Stimulated activated naive CD4-positive, alpha-beta T cell treated with Interleukin-2 at 50 U/mL for 16 hours (primary cell): ENCODE data around the gene BHLHA15.

Experiments used
- DNase-seq: peaks from one replicate; lab custom pipeline; 2025; lab: John Stamatoyannopoulos, UW

Gene BHLHA15

DNA sequence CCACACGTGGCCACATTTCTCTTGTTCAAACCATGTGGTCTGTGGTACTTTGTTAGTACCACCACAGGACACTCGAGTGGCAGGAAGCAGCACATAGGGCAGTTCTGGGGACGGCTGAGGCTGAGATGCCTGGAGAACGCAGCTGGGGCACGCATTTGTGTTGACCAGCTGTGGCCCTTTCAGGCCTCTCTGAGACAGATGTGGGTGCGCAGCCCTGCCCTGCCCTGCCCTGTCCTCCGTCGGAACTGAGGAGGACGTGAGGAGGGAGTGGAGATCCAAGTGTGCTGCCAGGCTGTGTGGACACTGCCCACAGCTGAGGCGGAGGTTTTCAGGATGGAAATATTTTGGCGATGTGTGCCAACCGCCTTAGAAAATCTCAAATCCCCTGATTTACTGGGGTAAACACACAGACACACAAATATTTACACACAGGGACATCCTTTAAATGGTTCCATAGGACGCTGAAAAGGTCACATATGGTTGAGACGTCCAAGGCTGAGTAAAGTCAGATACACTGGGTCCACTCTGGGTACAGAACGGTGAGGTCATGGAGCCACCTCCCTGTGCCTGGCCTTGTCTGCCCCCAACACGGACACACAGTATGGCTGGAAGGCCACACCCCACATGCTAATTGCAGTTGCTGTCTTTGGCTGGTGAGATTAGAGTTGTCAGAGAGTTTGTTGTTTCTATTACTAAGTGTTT, 14.8 kb downstream of the BHLHA15 start:
- DNase-seq, result no peak

DNA sequence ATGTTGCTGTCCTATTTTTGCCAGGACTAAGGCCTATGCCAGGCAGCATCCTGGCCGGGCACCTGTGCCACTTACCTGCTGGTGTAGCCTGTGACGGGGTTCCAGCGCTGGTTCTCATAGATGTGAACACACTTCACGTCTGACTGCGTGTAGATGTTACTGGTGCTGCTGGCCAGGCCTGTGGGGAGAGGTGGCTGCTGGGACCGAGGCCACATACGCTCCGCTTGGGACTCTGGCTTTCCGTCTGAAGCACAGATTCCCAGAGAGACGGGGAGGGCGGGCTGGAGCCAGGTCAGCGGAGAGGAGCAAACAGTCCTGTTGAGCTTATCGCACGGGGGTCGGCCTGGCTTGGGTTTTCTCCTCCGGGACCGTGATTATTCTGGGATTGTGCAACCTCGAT, 16.7 kb downstream of the BHLHA15 start:
- no peak for DNase-seq

DNA sequence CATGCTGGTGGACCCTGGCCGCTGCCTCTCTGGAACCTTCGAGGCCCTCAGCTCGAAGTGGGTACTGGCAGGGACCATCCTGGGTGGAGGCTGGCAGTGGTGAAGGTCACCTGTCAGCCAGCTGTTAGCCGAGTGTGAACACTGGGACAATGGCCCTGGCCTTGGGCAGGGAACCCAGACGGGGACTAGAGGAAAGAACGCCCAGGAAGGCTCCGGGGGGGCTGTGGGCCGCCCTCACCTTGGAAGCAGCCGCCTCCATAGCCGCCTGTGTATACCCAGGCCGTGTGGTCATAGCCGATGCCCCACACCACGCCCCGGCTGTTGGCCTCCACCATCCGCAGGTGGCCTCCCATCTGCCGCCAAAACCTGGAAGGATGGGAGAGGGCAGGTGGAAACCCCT, 17.6 kb downstream of the BHLHA15 start:
- DNase-seq, result no peak

DNA sequence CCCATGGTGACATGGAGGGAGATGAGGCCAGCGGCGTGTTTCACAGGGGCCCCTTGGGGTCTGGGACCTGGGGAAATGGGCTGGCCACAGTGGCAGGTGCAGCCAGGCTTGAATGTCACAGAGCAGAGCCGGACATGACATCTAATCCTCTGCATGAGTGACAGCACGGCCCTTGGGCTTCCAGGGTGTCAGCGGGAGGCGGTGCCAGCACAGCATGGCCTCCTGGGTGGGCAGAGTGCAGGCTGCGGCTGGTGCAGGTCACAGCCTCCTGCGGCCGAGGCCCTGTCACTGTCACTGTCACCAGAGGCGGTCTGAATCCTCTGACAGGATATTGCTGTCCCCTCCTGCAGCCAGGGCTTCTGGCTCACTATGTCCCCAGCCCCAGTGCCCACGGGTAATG, 18.2 kb downstream of the BHLHA15 start:
- DNase-seq, result no peak

DNA sequence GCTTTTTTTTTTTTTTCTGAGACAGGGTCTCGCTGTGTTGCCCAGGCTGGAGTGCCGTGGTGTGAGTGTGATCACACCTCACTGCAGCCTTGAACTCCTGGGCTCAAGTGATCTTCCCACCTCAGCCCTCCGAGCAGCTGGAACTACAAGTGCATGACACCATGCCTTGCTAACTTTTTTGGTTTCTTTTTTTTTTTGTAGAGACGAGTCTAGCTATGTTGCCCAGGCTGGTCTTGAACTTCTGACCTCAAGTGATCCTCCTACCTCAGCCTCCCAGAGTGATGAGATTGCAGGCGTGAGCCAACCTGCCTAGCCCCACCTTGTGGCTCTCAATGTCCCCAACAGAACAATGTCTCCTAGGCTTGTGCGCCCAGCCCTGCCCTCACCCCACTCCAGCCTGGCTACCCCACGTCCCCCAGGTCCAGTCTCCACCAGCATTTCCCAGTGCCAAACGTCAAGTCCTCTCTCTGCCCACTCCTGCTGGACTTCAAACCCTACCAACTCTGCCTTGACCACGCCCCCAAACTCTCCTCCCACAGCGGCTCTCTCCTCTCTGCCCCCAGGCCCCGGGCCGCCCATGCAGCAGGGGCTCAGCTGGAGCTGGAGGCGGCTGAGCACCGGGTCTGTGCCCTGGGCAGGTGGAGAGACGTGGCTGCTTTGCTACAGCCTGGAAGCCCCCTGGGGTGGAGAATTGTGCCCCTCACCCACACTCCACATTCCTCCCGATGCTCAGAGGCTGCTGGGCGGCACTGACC, 18.9 kb downstream of the BHLHA15 start:
- no peak for DNase-seq

DNA sequence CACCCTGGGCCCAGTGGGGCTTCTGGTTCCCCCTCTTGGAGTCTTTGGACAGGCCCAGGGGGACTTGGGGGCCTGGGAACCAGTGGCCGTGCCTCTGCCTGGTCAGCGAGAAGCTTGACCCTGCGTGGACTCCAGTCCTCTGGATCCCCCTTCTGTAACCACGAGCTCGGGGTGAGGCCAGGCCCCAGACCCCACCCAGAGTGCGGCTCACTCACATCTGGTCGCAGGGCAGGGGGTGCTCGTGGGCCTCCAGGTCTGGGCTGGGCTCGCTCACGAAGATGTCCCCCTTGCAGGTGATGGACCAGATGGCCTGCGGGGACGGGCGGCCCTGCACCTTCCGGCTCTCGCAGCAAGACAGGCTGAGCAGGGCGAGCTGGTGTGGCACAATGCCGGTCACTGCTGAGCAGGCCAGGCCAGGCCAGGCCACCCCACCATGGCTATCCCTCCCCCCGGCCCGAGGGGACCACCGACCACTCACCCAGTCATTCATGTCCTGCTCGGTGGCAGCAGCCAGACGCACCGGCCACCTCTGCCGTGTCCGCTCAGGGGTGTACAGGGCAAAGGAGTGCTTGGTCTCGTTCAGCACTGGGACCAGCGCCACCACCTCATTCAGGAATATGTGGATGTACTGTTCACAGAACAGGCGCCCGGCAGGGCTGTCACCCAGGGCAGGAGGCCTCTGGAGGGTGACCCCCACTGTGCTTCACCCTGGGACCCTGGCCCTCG, 19.7 kb downstream of the BHLHA15 start:
- DNase-seq, result no peak

DNA sequence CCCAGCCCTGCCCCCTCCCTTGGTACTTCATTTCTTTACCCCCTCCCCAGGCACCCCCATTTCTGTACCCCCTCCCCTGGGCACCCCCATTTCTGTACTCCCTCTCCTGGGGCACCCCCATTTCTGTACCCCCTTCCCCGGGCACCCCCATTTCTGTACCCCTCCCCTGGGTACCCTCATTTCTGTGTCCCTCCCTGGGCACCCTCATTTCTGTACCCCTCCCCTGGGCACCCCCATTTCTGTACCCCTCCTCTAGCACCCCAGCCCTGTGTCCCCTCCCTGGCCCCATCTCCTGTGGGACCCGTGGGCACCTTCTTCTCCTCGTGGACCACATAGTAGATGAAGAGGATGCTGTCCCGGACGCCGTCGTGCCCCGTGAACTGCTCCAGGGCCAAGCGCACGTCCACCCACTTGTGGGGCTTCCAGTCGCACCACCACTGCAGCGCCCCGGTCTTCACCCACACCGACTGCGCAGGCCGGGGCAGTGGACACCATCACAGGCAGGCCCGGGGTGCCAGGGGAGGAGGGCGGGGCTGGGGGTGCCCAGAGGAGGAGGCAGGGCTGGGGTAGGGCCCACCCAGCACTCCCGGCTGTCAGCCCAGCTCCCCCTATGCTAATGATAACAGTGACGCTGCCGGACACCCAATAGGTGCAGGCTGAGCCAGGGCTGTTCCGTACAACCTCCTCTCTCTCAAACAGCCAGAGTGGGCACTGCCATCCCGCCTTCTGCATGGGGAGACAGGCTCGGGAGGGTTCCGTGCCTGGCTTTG, 20.4 kb downstream of the BHLHA15 start:
- no peak for DNase-seq

DNA sequence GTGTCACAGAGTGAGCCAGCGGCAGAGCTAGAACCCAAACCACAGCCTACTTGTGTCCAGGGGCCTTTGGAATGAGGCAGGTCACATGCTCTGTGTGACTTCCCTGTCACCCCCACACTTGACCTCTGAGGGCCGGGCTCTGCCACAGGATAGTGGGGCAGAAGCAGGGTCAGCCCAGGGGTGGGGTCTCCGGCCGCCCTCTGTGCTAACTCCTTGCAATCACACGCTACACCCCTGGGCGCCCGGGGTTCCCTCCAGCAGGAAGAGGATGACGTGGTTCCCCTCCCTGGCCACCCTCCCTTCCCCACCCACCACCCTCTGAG, 21.0 kb downstream of the BHLHA15 start:
- no peak for DNase-seq

DNA sequence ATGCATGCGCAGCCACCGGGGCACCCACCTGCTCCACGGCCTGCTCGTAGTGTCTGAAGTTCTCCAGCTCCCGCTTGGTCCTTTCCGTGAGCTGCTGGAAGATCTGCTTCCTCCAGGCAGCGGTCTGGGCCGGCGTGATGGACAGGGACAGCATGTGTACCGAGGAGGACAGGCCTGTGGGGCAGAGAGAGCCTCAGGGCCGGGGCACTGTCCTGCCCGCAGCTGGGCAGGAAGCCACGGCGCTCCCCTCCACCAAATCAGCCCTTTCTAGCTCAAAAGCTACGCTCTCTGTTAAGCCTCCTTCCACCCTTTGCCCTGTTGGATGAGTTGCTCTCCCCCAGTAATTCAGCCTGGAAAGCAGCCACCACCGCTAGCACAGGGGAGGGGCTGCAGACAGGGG, 21.6 kb downstream of the BHLHA15 start:
- DNase-seq, result no peak

DNA sequence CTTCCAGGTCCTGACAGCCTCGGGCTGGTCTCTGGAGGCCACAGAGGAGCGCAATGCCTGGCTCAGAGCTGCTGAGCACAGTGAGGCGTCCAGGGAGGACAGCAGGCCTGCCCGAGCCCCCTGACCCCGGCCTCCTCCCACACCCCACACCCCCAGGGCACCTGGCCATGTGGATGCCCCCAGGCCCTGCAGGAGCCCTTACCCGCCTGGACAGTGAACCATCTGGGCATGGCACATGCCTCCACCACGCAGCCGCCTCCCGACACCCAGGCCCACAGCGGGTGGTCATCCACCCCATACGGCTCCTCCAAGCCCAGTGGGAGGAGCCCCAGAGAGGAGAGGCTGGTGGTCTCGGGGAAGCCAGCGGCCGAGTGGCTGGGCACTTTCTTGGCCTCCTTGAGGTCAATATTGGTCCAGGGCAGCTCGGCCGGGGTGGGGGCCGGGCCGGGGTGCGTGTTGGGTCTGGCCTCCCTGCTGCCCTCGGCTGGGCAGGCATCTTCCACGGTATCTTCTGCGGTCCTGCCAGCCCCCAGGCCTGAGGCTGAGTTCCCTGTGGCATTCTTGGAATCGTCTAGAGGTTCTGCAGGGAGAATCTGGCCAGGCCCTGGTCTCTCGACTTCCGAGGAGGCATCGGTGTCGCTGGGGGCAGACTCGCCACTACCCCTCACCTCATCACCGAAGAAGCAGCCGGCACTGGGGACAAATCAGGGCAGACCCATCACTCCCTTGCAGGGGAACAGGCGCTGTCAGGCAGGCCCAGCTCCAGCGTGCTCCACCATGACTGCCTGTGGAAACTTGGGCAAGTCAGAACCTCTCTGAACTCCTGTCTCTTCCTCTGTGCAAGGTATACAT, 22.2 kb downstream of the BHLHA15 start:
- DNase-seq, result no peak

DNA sequence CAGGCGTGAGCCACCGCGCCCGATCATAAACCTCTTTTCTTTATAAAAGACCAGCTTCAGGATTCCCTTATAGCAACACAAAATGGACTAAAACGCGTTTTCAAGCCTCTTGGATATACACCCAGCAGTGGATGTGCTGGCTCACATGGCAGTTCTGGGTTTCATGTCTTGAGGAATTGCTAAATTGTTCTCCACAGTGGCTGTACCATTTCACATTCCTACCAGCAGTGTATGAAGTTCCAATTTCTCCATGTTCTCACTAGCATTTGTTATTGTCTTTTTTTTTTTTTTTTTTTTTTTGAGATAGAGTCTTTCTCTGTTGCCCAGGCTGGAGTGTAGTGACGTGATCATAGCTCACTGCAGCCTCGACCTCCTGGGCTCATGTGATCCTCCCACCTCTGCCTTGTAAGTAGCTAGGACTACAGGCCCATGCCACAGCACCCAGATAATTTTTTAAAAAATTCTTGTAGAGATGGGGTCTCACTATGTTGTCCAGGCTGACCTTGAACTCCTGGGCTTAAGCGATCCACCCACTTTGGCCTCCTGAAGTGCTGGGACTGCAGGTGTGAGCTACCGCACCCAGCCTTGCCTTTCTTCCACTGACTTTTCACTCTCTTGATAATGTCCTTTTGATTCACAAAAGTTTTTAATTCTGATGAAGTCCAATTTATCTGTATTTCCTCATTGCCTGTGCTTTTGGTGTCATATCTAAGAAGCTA, 23.3 kb downstream of the BHLHA15 start:
- no peak for DNase-seq

DNA sequence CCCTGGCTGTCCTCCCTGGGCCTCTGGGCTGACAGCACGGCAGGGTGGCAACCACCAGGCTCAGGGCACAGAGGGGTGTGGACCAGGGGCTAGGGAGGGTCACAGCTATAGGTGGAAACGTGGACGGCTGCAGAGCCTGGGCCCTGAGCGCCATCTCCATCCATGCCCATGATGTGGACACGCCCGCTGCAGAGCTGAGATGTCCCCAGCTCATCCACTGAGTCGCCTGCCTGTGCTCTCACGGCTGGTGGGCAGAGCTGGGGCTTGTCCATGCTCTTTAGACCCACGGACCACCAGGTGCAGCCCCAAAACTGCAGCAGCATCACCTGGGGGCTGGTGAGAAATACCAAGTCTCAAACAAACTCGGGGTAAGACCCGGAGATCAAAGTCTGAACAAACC, 24.7 kb downstream of the BHLHA15 start:
- DNase-seq, result no peak

DNA sequence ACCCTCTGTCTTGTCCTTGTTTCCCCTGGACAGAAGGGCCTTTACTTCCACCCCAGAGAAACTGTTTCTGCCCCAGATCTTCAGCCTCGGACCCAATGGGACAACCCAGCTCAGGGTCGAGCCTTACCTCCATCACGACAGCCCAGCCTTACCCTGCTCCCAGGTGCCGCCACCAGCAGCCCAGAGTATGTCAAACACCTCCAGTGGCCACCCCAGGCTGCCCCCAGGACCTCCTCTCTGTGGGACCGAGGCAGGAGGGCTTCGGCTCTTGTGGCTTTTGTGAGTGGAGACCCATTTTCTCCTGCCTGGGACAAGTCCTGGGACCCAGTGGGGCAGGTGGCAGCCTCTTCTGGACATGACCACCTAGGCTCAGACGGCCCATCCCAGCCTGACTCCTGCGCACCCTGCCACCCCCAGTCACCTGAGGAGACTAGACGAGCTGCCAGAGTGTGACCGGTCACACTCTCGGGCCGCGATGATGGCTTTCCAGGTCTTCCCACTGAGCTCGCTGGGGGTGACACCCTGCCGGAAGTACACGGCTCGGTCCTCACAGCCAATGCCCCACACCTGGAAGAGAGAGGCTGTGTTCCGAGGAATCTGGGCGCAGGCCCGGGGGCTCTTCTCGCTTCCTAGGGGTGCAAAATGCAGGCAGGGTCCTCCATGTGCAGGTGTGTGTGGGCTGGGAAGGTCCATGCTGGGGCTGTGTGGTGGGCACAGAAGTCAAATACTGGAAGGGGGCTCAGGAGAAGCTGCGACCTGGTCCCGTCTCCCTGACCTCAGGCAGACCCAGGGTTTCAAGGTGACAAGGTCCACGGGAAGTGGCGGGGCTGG, 25.3 kb downstream of the BHLHA15 start:
- no peak for DNase-seq

DNA sequence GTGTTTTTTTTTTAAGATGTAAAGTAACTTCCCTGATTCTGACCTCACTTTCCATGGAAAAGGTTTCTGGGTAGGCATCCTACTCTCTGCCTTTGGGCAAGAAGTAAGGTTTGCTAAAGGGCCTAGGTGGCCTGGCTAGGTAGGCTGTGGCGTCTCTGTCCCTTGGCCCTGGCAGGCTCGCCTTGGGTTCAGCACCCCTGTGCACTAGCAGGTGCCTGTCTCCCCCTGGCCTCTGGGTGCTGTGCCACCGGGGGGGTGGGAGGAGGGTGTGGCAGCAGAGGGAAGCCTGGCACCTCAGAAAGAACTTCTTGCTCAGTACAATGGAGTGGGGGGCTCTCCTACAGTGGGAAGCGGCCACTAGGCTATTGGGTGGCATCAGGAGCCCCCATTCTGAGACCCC, 26.8 kb downstream of the BHLHA15 start:
- DNase-seq, result no peak

DNA sequence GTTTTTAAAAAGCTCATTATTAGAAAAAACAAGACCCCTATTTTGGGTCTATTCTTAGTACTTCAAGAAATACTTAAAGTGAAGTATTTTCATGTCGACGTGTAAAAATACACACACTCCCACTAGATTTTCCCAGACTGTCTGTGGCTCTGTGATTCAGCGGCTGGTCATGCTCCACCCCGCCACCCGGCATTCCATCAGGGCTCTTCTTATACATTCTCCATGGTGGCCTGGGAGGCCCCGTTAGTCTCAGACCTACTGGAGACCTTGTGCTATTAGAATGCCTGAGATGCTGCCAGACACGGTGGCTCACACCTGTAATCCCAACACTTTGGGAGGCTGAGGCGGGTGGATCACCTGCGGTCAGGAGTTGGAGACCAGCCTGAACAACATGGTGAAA, 27.7 kb downstream of the BHLHA15 start:
- DNase-seq, result no peak

DNA sequence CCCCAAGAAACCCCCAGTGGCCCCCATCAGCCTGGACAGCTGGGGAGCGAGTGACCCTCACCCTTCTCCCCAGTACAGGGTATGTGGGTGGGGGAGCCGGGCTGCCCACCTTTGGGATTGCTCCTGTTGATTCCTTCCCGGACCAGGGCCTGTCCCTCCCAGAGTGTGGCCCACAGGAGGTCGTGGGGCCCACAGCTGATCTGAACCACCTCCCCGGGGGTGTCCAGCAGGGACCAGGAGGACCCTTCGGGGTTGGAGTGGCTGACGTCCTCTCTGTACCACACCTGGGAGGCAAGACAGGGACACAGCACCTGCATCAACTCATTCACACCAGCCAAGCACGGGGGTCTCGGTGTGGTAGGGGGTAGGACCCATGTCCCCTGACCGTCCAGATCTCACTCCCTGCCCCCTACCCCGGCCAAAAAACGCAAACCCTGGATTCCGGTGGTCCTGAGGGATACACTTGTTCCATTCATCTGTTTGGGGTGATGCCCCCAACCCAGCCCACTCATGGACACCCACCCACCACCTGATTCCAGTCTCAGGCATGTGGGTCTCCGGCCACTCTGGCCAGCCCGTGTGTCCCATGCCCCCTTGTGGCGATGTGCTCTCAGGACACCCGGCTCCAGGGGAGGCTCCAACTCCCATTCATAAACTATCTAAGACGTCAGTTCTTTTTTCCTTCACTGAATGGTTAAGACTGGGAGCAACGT, 29.9 kb downstream of the BHLHA15 start:
- DNase-seq, result no peak

DNA sequence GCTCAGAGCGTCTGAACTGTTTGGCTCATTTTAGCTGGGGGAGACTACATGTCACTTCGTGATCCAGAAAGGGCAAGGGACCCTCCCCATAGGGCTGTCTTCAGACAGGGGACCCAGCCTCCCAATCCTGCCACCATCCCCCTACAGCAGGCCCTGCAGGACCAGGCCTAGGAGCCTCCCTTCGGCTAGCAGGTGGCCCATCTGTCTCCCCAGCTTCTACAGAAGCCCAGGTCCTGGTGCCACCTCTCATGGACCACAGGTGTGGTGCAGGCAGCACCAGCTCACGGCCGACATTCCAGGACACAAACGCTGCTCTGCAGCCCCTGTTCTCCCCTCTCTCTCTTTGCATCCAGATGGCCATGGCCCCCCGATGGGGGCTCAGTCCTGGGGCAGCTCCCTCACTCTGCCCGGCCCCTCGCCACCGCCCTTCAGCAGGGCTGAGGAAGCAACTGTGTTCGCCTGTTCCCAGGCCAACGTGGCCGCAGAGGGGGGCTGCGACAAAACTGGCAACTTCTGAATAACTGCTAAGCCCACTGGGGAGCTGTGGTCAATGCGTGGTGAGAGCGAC, 30.5 kb downstream of the BHLHA15 start:
- no peak for DNase-seq

DNA sequence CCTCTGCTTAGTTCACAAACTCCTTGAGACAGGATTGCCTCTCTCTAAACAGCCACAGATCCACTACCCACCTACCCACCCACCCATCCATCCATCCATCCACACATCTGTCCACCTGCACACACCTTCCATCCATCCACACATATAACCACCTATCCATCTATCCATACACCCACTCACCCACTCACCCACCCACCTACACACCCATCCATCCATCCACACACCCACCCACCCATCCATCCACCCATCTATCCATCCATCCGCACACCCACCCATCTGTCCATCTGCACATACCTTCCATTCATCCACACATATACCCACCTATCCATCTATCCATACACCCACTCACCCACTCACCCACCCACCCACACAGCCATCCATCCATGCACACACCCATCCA, 31.1 kb downstream of the BHLHA15 start:
- no peak for DNase-seq

DNA sequence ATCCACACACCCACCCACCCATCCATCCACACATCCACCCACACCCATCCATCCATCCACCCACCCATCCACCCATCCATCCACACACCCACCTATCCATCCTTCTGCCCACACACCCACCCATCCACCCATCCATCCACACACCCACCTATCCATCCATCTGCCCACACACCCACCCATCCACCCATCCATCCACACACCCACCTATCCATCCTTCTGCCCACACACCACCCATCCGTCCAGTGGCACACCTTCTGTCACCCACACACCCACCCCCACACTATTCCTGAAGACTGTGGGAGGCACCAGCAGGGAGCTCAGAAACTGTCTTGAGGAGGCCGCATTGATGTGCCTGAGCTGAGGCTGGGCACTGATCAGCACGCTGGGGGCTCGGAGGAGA, 31.7 kb downstream of the BHLHA15 start:
- no peak for DNase-seq
